Immature natural killer cell (primary cell): ENCODE data around the gene TRAF4. TPM values are rescaled to one million over a fixed set of nuclear protein-coding genes. Genes with fewer than 3 reads are reported as not detected.

Experiments
- DNase-seq, 3 donors: peaks; one replicate each; pipeline ENCODE4 v3.0.0; 2022; ENCODE audit warnings: mixed read lengths in 1 of 3
- H3K27ac Mint-ChIP-seq, 6 donors: one replicate each; pipeline ENCODE4 v1.8.0; 2020; ENCODE audit warnings: mixed read lengths in 6 of 6, mild to moderate bottlenecking in 5 of 6, inconsistent platforms in 4 of 6, moderate library complexity in 3 of 6
- H3K27me3 Mint-ChIP-seq, 3 donors: one replicate each; pipeline ENCODE4 v1.8.0; 2020 to 2021; ENCODE audit warnings: low read depth in 3 of 3, mild to moderate bottlenecking in 3 of 3, mixed read lengths in 3 of 3, moderate library complexity in 3 of 3, inconsistent platforms in 1 of 3
- H3K36me3 Mint-ChIP-seq, 3 donors: one replicate each; pipeline ENCODE4 v1.8.0; 2020; ENCODE audit warnings: mixed read lengths in 3 of 3, inconsistent platforms in 2 of 3, mild to moderate bottlenecking in 2 of 3
- H3K4me1 Mint-ChIP-seq, 2 donors: one replicate each; pipeline ENCODE4 v1.8.0; 2020; ENCODE audit warnings: inconsistent platforms in 2 of 2, mild to moderate bottlenecking in 2 of 2, mixed read lengths in 2 of 2, moderate library complexity in 1 of 2
- H3K4me3 Mint-ChIP-seq, 5 donors: one replicate each; pipeline ENCODE4 v1.8.0; 2020; ENCODE audit warnings: mild to moderate bottlenecking in 5 of 5, mixed read lengths in 5 of 5, inconsistent platforms in 3 of 5, moderate library complexity in 3 of 5
- H3K9me3 Mint-ChIP-seq, 6 donors: one replicate each; pipeline ENCODE4 v1.8.0; 2020; ENCODE audit warnings: mild to moderate bottlenecking in 6 of 6, mixed read lengths in 6 of 6, inconsistent platforms in 4 of 6, moderate library complexity in 3 of 6
- polyA plus RNA-seq, 3 donors: library from polyadenylated mRNA; unstranded; fragments of 300-500 nt; fragmentation: Illumina TruSeq; gene quantifications; one replicate each; pipeline ENCODE4 v1.2.3, GENCODE V29; 2021

Gene TRAF4
- polyA plus RNA-seq, 3 donors from 2014 or later = 2.5 to 5.1 (median 2.7) TPM

DNA sequence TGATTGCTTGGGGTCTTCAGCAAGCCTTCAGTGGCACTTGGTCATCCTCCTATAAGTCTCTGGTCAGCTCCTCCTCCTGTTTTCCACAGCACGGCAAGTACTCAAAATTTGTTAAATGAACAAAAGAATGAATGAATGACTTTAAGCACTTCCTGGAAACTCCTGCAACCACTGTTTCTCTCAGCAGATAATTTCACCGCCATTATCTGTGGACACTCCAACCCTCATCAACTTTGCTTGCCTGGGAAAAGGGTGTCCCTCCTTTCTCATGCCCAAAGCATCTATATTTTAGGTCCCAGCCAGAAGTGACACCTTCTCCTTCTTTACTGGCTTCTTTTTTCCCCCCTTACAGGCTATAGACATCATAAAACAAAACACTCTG is 36.5 kb upstream of the TRAF4 start:
- H3K4me1 Mint-ChIP-seq = peaks cover 11 to 16% of the 10 kb centered on the region in 2 donors
- no peak for DNase-seq
- peak overlapping the region in 3 of 6 donors; percentile 2 to 50 (median 43) for H3K27ac Mint-ChIP-seq
- H3K36me3 Mint-ChIP-seq = peaks cover 3 to 10% (median 5%) of the 10 kb centered on the region in 3 donors
- H3K9me3 Mint-ChIP-seq = no peaks in the 10 kb centered on the region
- peaks cover 0 to 8% (median 4%) of the 10 kb centered on the region in 3 donors for H3K27me3 Mint-ChIP-seq
- no peak overlapping the region for H3K4me3 Mint-ChIP-seq

DNA sequence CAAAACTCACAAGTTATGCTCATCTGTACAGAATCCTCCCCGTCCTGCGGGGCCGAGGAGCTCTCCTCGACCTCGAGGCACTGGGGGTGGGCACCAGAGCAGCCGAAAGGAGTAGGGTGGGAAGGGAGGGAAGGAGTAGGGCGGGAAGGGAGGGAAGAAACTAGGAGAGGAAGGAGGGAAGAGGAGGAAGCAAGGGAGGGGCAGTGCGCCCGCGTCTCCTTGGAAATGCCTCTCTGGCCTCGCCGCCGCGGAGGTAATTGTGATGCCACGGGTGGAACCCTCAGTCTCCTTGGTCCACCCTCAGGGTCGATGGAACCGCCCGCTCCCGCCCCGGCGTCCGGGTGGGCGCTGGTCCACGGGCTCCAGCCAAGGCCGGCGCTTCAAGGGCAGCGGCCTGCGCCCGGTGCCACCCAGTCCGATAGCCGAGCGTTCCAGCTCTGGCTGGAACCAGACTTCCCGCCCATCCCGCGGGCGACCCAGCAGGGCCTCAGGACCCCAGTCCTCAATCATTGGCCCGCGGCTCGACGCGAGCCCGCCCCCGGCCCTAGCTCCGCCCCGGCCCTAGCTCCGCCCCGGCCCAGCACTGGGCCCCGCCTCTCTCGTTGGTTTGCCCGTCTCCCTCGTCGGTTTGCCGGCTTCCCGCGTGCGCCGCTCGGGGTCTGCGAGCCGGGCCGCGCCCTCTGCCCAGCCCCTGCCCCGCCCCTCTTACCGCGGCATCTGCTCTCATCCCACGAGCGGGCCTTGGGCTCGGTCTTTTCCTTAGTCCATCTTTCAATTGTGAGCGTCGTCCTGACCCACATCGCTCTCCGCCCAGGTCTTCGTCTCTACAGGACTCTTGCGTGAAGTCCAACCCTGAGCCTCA is 32.7 kb upstream of the TRAF4 start:
- DNase-seq = peak; percentile 83 to 85 (median 84)
- H3K27ac Mint-ChIP-seq = peak overlapping the region; percentile 17 to 89 (median 84)
- peak overlapping the region; percentile 85 to 95 (median 89) for H3K4me3 Mint-ChIP-seq
- H3K27me3 Mint-ChIP-seq = peaks cover 2 to 12% (median 6%) of the 10 kb centered on the region in 3 donors
- H3K9me3 Mint-ChIP-seq = no peaks in the 10 kb centered on the region
- H3K4me1 Mint-ChIP-seq = peaks cover 17 to 23% of the 10 kb centered on the region in 2 donors
- peaks cover 0 to 7% (median 0%) of the 10 kb centered on the region in 3 donors for H3K36me3 Mint-ChIP-seq

DNA sequence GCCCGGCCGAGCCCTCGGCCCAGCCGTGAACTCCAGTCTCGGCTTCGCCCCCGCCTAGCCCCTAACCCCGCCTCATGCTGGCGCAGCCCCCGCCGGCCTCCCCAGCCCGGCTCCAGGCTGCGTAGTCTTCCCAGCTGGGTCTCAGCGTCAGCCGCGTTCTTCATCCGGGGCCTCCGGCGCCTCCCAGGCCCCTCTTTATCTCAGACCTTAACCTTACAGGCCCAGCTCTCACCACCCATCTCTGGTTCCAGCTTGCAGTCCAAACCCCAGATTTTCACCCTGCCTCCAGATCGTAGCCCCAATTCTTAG is 32.1 kb upstream of the TRAF4 start, which contains the start of gene PROCA1:
Gene PROCA1, minus strand, starts transcription at position 166 of the 309 bp plus-strand sequence. CDS start 228 bp downstream, outside the sequence.
- peak within 1 kb of the TSS; percentile 85 to 95 (median 89) for H3K4me3 Mint-ChIP-seq
- H3K27ac Mint-ChIP-seq = peak within 1 kb of the TSS; percentile 60 to 89 (median 84)
- H3K36me3 Mint-ChIP-seq = peaks cover 0 to 7% (median 0%) of the 10 kb centered on the region in 3 donors
- peaks cover 17 to 23% of the 10 kb centered on the region in 2 donors for H3K4me1 Mint-ChIP-seq
- peaks cover 2 to 16% (median 6%) of the 10 kb centered on the region in 3 donors for H3K27me3 Mint-ChIP-seq
- no peak for DNase-seq
- H3K9me3 Mint-ChIP-seq = no peaks in the 10 kb centered on the region

DNA sequence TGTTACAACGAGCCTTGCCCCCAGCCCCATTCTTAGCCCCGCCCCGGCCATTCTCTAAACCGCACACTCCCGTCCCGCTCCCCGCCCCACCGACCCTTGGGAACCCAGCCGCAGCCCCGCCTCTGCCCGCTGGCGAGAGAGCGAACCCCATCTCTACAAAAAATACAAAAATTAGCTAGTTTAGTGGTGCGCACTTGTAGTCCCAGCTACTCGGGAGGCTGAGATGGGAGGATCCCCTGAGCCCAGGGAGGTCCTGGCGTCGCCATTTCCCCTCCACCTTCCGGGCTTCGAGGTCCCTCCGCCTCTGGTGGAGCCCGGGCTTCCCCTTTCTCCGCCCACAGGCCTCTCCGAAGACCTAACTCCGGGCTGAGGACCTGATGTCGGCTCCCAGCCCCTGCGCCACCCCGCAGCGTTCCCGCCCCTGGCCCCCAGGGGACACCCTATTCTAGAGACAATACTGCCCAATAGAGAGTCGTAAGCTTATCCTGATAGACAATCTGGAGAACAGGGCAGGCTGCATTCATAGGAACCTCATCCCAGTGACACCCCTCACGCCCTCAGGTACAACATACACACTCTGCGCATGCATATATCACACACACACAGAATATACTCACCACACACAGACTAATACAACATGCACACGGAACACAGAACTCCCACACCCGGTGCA is 31.6 kb upstream of the TRAF4 start:
- Mint-ChIP-seq H3K27me3 (peaks cover 2 to 16% (median 6%) of the 10 kb centered on the region in 3 donors), H3K36me3 (peaks cover 0 to 7% (median 0%) of the 10 kb centered on the region in 3 donors), H3K9me3 (no peaks in the 10 kb centered on the region), H3K4me1 (peaks cover 17 to 23% of the 10 kb centered on the region in 2 donors), H3K4me3 (peak overlapping the region; percentile 85 to 95 (median 89)), H3K27ac (peak overlapping the region; percentile 60 to 86 (median 82))
- DNase-seq = peak; percentile 46 to 47 (median 47)

DNA sequence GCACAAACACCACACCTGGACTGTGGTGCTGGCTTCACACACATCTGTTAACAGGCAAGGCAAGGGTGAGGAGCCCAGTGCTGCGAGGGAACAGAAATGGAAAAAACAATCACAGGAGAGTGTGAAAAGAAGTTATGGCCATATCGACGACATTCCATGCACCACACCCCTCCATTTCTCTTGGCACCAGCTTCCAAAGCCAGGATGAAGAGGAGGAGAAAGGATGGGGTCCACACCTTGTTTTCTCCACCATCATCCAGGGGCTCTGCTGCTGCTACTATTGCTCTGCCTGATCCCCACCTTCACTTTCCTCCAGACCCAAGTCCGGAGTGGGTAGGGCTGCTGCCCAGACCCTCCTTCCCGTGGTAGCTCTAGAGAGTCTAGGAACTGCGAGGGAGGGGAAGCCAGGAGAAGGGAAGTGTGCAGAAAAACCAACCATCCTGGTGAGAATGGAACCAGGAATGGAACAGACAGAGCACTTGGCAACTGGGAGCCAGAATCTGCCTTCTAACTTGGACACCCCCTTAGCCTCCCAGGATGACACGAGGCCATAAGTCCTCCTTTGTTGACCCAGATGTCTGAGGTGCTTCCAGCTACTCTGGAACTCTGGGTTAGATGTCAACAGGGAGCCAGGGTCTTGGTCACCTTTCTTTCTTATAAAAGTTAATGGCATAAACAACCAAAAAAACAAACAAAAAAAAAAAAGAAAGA is 31.0 kb upstream of the TRAF4 start:
- Mint-ChIP-seq H3K4me3 (peak overlapping the region; percentile 85 to 95 (median 89)), H3K27ac (peak overlapping the region in 5 of 6 donors; percentile 29 to 80 (median 65)), H3K4me1 (peaks cover 18 to 23% of the 10 kb centered on the region in 2 donors), H3K36me3 (peaks cover 0 to 4% (median 0%) of the 10 kb centered on the region in 3 donors), H3K27me3 (peaks cover 2 to 17% (median 6%) of the 10 kb centered on the region in 3 donors), H3K9me3 (no peaks in the 10 kb centered on the region)
- DNase-seq = no peak

DNA sequence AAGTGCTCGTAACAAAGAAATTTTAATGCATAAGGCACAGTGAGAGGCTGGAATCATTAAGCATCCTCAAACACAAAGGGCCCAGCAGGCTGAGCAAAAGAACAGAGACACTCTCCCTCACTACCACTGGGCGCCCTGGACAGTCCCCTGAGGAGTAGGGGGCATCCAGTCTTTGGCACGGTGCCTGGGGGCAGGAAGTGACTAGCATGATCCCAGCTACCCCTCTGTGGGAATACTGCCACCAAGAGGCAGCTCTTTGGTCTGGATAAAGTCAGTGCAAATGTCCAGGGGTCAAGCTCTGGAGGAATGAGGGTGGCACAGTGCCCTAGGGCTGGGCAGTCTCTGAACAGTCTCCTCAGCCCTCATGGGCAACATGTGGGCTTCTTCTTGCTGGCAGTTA is 29.5 kb upstream of the TRAF4 start:
- H3K4me3 Mint-ChIP-seq = no peak overlapping the region
- peaks cover 2 to 20% (median 10%) of the 10 kb centered on the region in 3 donors for H3K27me3 Mint-ChIP-seq
- DNase-seq = no peak
- peaks cover 0 to 4% (median 0%) of the 10 kb centered on the region in 3 donors for H3K36me3 Mint-ChIP-seq
- no peak overlapping the region for H3K27ac Mint-ChIP-seq
- H3K9me3 Mint-ChIP-seq = no peaks in the 10 kb centered on the region
- H3K4me1 Mint-ChIP-seq = peaks cover 27 to 36% of the 10 kb centered on the region in 2 donors

DNA sequence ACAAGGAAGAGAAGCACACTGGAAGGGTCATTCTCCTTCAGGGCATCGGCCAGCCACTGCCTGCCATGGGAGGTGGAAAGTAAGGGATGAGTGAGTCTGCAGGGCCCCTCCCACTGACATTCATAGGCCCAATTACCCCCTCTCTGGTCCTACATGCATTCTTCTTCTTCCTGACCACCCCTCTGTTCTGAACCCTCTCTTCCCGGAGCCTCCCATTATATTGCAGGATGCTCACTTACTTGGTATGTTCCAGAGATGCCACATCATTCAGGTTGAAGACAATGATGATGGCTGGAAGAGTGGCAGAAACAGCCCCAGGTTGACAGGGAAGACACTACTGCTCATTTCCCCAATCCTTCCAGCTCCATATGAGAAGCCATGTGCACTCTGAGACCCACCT is 28.6 kb upstream of the TRAF4 start:
- Mint-ChIP-seq H3K27me3 (peaks cover 5 to 28% (median 17%) of the 10 kb centered on the region in 3 donors), H3K36me3 (peaks cover 3 to 6% (median 4%) of the 10 kb centered on the region in 3 donors), H3K9me3 (no peaks in the 10 kb centered on the region), H3K27ac (no peak overlapping the region), H3K4me3 (no peak overlapping the region), H3K4me1 (peaks cover 36 to 45% of the 10 kb centered on the region in 2 donors)
- DNase-seq = no peak

DNA sequence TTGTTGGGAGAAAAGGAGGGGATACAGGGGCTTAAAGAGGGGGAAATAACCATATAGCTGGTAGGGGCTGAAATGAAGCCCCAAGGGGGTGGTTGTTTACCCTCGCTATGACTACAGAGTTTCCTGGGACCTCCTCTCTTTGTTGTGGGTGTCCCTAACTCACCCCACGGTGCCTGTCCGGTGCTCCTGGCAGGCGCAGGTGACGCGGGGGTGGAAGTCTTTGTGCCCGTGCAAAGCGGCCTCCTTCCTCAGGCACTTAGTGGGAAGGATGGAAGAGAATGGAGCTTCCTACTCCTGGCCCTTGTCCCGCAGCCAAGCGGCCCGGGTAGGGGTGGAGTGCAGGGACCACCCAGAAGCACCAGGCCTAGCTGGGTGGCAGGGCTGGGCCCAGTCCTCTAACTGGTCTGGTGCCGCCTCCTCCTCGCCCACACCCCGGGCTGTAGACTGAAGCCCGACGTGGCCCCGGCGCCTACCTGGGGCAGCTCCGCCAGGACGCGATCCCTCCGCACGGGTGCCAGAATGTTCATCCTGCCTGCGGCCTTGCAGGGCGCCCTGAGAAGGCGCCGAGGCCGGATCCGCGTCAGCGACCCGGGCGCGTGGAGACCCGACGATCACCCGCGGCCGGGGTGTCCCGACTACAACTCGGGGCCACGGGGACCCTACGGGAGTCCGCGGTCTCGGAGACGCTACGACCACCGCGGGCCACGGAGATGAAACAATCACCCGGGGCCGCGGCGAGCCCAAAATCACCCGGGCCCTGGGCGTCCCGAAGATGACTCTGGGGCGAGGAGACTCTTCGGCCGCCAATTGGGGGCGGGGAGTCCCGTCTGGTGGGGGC is 26.9 kb upstream of the TRAF4 start:
- Mint-ChIP-seq H3K27me3 (peaks cover 5 to 24% (median 21%) of the 10 kb centered on the region in 3 donors), H3K9me3 (no peaks in the 10 kb centered on the region), H3K36me3 (peaks cover 4 to 11% (median 10%) of the 10 kb centered on the region in 3 donors), H3K4me1 (peaks cover 43 to 47% of the 10 kb centered on the region in 2 donors), H3K4me3 (peak overlapping the region in 1 of 5 donors; percentile 47), H3K27ac (no peak overlapping the region)
- no peak for DNase-seq

DNA sequence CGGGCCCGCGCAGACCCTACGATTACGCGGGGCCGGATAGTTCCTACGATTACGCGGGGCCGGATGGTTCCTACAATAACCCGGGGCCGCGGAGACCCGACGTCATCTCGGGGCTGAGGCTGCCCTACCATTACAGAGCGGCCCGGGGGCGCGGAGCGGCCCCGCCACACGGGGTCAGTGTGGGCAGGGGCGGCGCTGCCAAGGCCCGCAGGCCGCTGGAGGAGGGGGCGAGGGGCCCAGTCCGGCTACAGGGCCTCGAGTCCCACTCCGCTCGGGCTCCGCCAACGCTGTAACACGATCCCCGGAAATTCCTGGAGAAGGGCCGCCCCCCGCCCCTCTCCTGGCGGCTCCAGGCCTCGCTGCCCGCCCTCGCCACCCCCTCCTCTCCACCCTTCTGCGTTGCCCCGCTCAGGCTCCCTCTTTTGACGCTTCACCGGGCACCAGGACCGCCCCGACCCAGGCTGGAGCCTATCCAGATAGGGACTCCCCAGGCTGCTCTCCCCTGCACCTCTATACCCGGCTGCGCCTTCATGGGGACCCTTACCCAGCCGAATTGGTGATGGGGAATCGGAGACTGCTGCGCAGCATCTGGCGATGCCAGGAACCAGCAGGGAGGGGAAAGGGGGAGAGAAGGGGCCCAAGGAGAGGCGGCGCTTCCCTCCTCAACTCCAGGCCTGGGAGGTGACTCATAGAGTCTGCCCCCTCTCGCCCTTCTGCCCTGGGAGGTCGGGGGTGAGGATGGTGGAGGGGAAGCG is 26.1 kb upstream of the TRAF4 start, which contains the start of gene RAB34:
Gene RAB34, minus strand, starts transcription at position 291 of the 755 bp plus-strand sequence. CDS start 602 bp downstream, outside the sequence.
- H3K36me3 Mint-ChIP-seq = peaks cover 4 to 13% (median 11%) of the 10 kb centered on the region in 3 donors
- H3K27ac Mint-ChIP-seq = peak within 1 kb of the TSS in 5 of 6 donors; percentile 12 to 84 (median 61)
- peaks cover 3 to 24% (median 20%) of the 10 kb centered on the region in 3 donors for H3K27me3 Mint-ChIP-seq
- H3K4me3 Mint-ChIP-seq = peak within 1 kb of the TSS; percentile 50 to 68 (median 62)
- no peaks in the 10 kb centered on the region for H3K9me3 Mint-ChIP-seq
- DNase-seq = no peak
- H3K4me1 Mint-ChIP-seq = peaks cover 37 to 39% of the 10 kb centered on the region in 2 donors

DNA sequence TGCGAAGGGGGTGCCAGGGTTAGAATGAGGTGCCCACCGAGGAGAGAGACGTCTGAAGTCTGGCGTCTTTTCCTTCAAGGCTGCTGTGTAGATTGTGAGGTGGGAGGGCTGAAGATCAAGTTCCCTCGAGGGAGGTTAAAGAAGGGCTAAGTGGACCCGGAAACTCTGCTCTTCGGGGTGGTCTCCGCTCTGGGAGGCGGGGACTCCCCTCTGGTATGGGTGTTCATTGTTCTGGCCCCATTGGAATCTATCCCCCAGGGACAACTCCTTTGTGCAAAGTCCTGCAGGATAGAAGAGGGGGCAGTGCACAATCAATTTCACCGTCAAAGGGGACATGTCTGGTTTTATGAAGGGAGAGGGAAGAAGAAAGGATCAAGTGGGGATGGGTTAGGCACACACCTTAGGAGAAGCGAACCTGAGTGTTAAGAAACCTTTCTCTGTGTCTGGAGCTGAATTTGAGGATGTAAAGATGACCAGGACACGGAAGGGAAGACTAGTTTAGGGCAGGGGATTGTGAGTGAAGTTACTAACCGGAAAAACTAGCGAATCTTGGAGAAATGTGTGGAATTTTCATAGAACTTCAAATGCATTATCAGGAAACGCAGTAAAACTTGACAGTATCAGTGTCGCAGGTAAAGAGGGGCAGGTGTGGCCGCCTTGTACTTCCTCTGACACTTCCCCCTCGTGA is 25.3 kb upstream of the TRAF4 start:
- Mint-ChIP-seq H3K4me1 (peaks cover 35 to 40% of the 10 kb centered on the region in 2 donors), H3K27me3 (peaks cover 3 to 24% (median 20%) of the 10 kb centered on the region in 3 donors), H3K9me3 (no peaks in the 10 kb centered on the region), H3K36me3 (peaks cover 5 to 18% (median 12%) of the 10 kb centered on the region in 3 donors), H3K27ac (peak overlapping the region in 5 of 6 donors; percentile 12 to 84 (median 61)), H3K4me3 (peak overlapping the region; percentile 50 to 68 (median 62))
- DNase-seq = no peak

DNA sequence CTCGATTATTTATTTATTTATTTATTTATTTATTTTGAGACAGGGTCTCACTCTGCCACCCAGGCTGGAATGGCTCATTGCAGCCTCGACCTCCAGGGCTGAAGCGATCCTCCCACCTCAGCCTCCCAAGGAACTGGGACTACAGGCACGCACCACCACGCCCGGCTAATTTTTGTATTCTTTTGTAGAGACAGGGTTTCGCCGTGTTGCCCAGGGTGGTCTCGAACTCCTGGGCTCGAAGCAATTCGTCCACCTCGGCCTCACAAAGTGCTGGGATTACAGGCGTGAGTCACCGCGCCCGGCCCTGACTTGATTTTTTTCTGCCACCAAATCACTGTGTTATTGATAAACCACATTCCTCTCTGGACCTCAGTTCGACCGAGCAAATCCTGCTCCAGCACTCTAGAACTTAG is 24.8 kb upstream of the TRAF4 start:
- Mint-ChIP-seq H3K36me3 (peaks cover 10 to 23% (median 15%) of the 10 kb centered on the region in 3 donors), H3K4me3 (peak overlapping the region; percentile 95 to 100 (median 98)), H3K4me1 (peaks cover 37 to 45% of the 10 kb centered on the region in 2 donors), H3K27ac (peak overlapping the region; percentile 93 to 99 (median 95)), H3K27me3 (peaks cover 3 to 24% (median 20%) of the 10 kb centered on the region in 3 donors), H3K9me3 (no peaks in the 10 kb centered on the region)
- no peak for DNase-seq
